ENCODE measurements around the gene CDCA3. TPM values are rescaled to one million over a fixed set of nuclear protein-coding genes. Genes with fewer than 3 reads are reported as not detected.
A peak's percentile ranks its signal among the peaks of the same experiment; 100 is the strongest.

Gene CDCA3
- total and polyA plus RNA-seq, 2 of the 4 experiments (the other 2 are of a cell fraction), result 23.5 to 61.0 TPM

GRCh38 chr12:6810758-6811157 lies 40.3 kb downstream of the CDCA3 start:
- Histone ChIP-seq H4K20me1 (ENCODE audit: insufficient read depth, low read length) (no peaks in the 10 kb centered on the region), H3K14ac (replicated peaks; ENCODE audit: low read depth, low read length) (no peak overlapping the region), H3K4ac (ENCODE audit: low read depth, low read length) (no peak overlapping the region), H3K9me1 (ENCODE audit: insufficient read depth, low read length) (no peaks in the 10 kb centered on the region), H2BK120ac (ENCODE audit: low read depth, low read length) (no peak overlapping the region), H3K4me3 (ENCODE audit: insufficient read depth, low read depth, low read length) (no peak overlapping the region), H4K8ac (ENCODE audit: low read depth in 2 of 2, low read length in 2 of 2) (no peak overlapping the region), H3K27me3 (ENCODE audit: control insufficient read depth, insufficient read depth, low read length) (0 out of 2 replicates have a peak, but pooled peaks cover 2% of the 10 kb centered on the region), H3K56ac (ENCODE audit: extremely low read depth, insufficient read depth, low read length) (no peak overlapping the region), H3K23ac (ENCODE audit: low read depth, low read length) (no peak overlapping the region), H2BK15ac (ENCODE audit: low read depth, low read length) (no peak overlapping the region), H2AFZ (replicated peaks; ENCODE audit: low read length, poor library complexity) (no peak overlapping the region), H4K5ac (ENCODE audit: low read depth, low read length) (no peak overlapping the region), H3K18ac (ENCODE audit: low read depth, low read length) (no peak overlapping the region), H2BK20ac (ENCODE audit: low read depth, low read length) (no peak overlapping the region), H3K9me3 (ENCODE audit: control insufficient read depth, insufficient read depth, low read length) (no peaks in the 10 kb centered on the region), H3K4me1 (ENCODE audit: control insufficient read depth, insufficient read depth, low read length) (no peaks in the 10 kb centered on the region), H3K36me3 (ENCODE audit: control insufficient read depth, insufficient read depth, low read length) (no peaks in the 10 kb centered on the region), H3K27ac (ENCODE audit: insufficient read depth, low read length) (no peak overlapping the region), H2AK5ac (ENCODE audit: low read depth, low read length) (no peak overlapping the region), H3K4me2 (ENCODE audit: low read depth, low read length) (no peak overlapping the region), H3K9ac (ENCODE audit: low read depth, low read length) (no peak overlapping the region), H2AK9ac (replicated peaks; ENCODE audit: low read depth, low read length, poor library complexity) (no peak overlapping the region), H3K79me1 (ENCODE audit: low read depth in 1 of 2, low read length in 2 of 2) (no peaks in the 10 kb centered on the region), H2BK5ac (ENCODE audit: low read depth, low read length, poor library complexity, severe bottlenecking) (no peak overlapping the region), H4K91ac (ENCODE audit: insufficient read depth, low read depth, low read length) (no peak overlapping the region)
- TF ChIP-seq MAZ (IDR thresholded peaks at IDR 0.05; ENCODE audit: borderline replicate concordance, low read depth, low read length), result no peak
- TF ChIP-seq, protein P1, sequence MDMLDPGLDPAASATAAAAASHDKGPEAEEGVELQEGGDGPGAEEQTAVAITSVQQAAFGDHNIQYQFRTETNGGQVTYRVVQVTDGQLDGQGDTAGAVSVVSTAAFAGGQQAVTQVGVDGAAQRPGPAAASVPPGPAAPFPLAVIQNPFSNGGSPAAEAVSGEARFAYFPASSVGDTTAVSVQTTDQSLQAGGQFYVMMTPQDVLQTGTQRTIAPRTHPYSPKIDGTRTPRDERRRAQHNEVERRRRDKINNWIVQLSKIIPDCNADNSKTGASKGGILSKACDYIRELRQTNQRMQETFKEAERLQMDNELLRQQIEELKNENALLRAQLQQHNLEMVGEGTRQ (IDR thresholded peaks at IDR 0.05; ENCODE audit: low read depth, low read length), result no peak
- ATAC-seq (ENCODE audit: low read depth) (peak; percentile 35; the same call in 1 of the 2 replicates), DNase-seq (no peak)
- 57% methylated on average over 1 of the region's 1 CpG; no CpG with 5 or more reads in 1 of the 2 experiments for WGBS, 2 experiments (ENCODE audit: extremely low coverage in 2 of 2, insufficient read length in 1 of 2)
- intact Hi-C loops (cut with micrococcal nuclease), result no loop called here
- dilution Hi-C loops (cut with HindIII; ENCODE audit: low sequenced_read_pairs, unreplicated experiment), result no loop called here
- ChIA-PET CTCF (interaction anchor here (0.6 kb wide), 2 partner anchors 64 to 183 kb away, joined by 3 read pairs; no protein-coding TSS in a partner anchor), POLR2A (ENCODE audit: unreplicated experiment) (no interaction called here)
- no TSS peak for BruUV-seq (replicated peaks)
- in situ Hi-C loops (cut with MboI; ENCODE audit: low sequenced_read_pairs), result no loop called here
